ENCODE measurements around the gene TRAPPC5.
A peak's percentile ranks its signal among the peaks of the same experiment; 100 is the strongest.
"Not testable (repeated sequence)": the region's sequence is repeated elsewhere in the genome, so short reads cannot be mapped to it uniquely, and the experiment has no call there.

The TRAPPC5 gene

GRCh38 chr19:7680606-7681339 is at the start of gene TRAPPC5:
Gene TRAPPC5 (plus strand): TSS chr19:7680833. CDS start chr19:7682254, 1,421 bp downstream.
- DNase-seq (ENCODE audit: low read depth in 2 of 2), result peak; percentile 70 to 78

DNA sequence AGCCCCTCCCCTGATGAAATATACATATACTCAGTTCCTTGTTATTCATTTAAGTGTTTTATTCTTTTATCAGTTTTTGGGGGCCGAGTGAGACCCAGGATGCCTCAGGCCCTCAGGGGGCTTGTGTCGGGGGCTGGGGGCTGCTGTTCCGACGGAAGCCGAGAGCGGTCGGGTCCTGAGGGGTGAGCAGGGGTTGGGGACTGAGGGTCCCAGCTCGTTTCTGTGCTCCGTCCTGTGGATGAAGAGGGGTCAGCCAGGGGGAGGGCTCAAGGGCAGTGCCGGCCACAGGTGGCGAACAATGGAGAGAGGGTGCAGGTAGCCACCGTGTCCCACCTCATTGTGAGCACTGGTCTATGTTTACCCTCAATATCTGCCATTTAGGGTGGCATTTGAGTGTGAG is 49.1 kb upstream of the TRAPPC5 start:
- no peak for DNase-seq (ENCODE audit: low read depth in 2 of 2)

- no peak for DNase-seq (ENCODE audit: low read depth in 2 of 2)
These were observed 48.1 kb upstream of the TRAPPC5 start for GRCh38 chr19:7632340-7633203.

DNA sequence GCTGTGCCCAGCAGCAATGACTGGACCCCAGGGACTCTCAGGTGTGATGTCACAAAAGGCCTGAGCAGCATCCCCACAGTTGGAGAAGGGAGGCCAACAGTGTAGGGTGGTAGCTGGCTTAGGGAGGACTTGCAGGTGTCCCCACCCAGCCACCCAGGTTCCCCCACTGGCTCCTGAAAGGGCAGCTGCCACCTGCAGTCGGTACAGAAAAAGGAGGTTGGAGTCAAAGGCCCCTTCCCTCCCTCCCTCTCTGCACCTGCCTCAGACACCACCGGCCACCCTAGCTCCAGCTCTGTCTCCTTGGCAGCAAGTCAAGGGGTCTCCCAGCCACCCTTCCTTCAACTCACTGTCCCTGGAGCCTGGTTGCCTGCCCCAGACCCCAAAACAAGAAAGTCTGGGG is 46.9 kb upstream of the TRAPPC5 start, which contains the start of gene PCP2:
Gene PCP2 (minus strand): TSS at position 22 of the 400 bp plus-strand sequence. CDS start 262 bp downstream, outside the sequence.
- no peak for DNase-seq (ENCODE audit: low read depth in 2 of 2)

- no peak for DNase-seq (ENCODE audit: low read depth in 2 of 2)
These were observed 45.0 kb upstream of the TRAPPC5 start for GRCh38 chr19:7635670-7636069.

DNA sequence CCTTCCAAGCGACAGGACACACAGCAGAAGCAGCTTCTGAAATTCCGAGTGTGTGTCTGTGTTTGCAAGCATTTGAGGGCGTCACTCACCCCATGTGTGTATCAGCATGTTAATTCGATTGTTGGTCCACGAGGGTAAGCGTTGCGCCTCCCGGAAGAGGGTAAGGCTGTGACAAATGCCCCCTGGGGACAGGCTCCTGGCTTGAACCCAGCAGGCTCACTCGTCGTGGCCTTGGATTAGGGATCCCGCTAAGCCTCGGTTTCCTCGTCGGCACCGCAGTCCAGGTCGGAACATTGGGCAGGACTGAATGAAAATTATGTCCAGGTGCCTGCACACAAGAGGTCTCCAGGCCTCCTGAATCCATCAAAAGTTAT is 44.3 kb upstream of the TRAPPC5 start:
- no peak for DNase-seq (ENCODE audit: low read depth in 2 of 2)

DNA sequence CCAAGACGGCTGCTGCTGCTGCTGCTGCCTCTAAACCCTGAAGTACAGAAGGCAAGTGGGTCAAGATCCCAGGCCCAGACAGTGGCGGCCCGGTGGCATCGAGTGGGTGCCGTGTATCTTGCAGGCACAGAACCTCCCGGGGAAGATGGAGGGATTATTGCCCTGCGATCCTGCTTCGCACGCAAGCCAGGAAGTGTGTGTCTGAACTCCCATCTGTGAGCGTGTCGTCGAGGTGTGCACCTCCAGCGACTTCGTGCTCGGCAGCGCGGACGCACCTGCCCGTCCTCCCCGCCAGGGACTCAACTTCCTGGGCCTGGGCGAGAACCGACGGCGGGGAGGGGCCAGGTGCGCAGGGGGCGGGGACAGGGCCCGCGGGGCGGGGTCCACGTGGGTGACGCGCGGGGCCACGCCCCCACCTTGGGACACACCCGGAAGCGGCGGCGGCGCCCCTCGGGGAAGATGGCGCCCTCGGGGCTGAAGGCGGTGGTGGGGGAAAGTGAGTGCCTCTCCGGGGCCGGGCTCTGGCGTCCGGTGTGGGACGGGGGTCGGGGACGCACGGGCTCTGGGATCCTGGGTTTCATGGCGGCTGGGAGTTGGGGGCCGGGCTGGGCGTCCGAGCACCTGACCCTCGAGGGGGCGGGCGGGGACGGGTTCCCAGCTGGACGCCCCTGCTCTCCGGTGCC is 43.8 kb upstream of the TRAPPC5 start, which contains the start of gene STXBP2:
Gene STXBP2 (plus strand): TSS at position 420 of the 683 bp plus-strand sequence. CDS start 40 bp downstream, at position 460.
- DNase-seq (ENCODE audit: low read depth in 2 of 2), result peak; percentile 80 to 85

DNA sequence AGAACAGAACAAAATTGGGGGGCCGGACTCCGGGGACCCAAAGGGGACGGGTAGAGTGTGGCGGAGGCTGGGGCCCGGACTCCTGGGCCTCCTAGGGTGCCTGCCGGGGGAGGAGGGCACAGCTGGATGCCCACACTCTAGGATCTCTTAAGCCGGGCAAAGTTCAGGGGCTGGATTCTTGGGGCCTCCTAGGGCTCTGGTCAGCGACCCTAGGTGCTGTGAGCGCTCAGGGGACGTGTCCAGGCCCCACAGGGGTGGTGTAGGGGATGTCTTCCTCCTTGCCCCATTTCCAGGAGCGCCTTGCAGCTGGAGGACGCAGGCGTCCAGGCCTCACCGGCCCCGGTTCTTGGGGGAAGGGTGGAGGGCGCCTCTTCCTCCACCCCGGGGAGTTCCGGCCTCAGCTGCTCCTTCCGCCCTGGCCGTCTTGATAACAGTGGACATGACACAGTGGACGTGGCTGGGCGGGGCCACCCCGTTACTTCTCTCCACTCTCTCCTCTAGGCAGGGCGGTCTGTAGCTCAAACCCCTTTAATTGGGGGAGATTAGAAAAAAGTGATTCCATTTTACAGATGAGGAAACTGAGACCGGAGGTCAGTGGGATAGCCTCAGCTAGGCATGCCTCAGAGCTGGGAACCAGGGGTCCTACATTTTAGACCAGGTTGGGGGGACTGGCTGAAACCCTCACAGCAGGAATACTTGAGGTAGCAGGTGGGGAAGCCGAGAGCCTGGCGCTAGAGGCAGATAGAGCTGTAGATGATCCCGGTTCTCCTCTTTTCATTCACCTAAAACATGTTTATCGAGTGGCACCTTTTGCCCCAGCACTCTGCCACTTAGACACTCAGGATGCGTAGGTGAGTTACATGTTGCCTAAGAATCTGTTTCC is 43.0 kb upstream of the TRAPPC5 start:
- DNase-seq (ENCODE audit: low read depth in 2 of 2), result peak in 1 of 2 donors; percentile 13

DNA sequence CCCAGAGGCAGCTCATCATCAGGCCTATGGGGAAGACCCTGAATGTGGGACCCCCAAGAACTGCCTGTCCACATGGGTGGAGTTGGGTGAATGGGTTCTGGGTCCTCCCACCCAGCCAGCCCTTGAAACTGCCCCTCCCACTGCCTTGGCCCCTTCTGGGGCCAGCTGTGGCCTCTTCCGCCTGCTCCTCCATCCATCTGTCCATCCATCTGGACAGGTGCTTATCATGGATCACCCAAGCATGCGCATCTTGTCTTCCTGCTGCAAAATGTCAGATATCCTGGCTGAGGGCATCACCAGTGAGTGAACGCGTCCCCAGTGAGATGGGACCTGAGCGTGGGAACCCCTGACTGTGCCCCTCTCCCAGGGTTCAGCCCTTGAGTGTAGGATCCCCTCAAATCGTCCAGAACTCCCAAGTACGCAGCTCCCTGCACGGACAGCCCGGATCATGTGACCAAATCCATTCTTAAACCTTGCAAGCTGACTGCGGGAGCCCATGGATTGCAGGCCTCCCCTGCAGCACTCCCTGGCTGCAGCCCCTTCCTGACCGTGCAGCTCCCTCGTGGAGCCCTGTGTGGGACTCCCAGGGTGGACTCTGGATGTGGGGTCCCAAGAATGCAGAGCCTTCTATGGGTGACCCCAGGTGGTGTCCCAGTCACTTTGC is 41.7 kb upstream of the TRAPPC5 start:
- no peak for DNase-seq (ENCODE audit: low read depth in 2 of 2)

GRCh38 chr19:7639863-7640348 is 40.7 kb upstream of the TRAPPC5 start:
- no peak for DNase-seq (ENCODE audit: low read depth in 2 of 2)

DNA sequence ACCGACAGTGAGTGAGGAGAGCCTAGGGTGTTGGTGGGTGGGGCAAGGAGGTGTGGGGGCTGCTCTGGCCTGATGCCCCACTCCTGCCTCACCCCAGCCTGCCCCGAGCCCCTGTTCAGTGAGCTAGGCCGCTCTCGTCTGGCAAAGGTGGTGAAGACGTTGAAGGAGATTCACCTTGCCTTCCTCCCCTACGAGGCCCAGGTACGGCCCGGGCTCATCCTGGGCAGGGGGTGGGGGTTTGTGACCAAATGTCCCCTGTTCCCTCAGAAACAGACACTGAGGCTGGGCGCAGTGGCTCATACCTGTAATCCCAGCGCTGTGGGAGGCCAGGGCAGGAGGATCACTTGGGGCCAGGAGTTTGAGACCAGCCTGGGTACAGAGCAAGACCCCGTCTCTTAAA is 39.8 kb upstream of the TRAPPC5 start:
- DNase-seq (ENCODE audit: low read depth in 2 of 2), result no peak

GRCh38 chr19:7641290-7642276 is 39.0 kb upstream of the TRAPPC5 start:
- no peak for DNase-seq (ENCODE audit: low read depth in 2 of 2)

GRCh38 chr19:7642295-7643030 is 38.2 kb upstream of the TRAPPC5 start:
- DNase-seq (ENCODE audit: low read depth in 2 of 2), result no peak

DNA sequence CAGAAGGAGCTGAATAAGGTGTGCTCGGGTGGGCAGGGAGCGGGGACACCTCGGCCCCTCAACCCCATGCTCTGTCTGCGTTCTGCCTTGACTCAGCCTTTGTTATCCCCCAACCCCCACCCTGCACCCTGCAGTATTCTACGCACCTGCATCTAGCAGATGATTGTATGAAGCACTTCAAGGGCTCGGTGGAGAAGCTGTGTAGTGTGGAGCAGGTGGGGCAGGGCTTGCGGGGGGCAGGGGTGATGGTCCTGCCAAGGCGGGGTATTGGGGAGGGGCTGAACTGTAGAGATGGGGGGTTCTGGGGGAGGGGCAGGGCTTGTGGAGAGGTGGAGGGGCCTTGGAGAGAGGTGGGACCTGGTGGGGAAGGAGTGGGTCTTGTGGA is 37.6 kb upstream of the TRAPPC5 start:
- DNase-seq (ENCODE audit: low read depth in 2 of 2), result no peak

DNA sequence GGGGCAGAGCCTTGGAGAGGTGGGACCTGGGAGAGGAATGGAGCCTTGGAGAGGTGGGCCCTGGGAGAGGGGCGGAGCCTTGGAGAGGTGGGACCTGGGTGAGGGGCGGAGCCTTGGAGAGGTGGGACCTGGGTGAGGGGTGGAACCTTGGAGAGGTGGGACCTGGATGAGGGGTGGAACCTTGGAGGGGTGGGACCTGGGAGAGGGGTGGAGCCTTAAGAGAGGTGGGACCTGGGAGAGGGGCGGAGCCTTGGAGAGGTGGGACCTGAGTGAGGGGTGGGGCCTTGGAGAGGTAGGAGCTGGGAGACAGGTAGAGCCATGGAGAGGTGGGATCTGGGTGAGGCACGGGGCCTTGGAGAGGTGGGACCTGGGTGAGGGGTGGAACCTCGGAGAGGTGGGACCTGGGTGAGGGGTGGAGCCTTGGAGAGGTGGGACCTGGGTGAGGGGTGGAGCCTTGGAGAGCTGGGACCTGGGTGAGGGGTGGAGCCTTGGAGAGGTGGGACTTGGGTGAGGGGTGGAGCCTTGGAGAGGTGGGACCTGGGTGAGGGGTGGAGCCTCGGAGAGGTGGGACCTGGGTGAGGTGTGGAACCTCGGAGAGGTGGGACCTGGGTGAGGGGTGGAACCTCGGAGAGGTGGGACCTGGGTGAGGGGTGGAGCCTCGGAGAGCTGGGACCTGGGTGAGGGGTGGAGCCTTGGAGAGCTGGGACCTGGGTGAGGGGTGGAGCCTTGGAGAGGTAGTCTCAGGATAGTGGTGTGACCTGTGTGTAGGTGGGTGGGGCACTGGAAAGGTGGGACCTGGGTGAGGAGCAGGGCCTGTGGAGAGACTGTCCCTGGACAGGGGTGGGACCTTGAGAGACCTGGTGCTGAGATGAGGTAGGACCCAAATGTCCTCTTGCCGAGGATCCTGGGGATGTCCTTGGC is 36.7 kb upstream of the TRAPPC5 start:
- DNase-seq (ENCODE audit: low read depth in 2 of 2), result not testable (repeated sequence)

- no peak for DNase-seq (ENCODE audit: low read depth in 2 of 2)
These were observed 36.1 kb upstream of the TRAPPC5 start for GRCh38 chr19:7644550-7644877.

DNA sequence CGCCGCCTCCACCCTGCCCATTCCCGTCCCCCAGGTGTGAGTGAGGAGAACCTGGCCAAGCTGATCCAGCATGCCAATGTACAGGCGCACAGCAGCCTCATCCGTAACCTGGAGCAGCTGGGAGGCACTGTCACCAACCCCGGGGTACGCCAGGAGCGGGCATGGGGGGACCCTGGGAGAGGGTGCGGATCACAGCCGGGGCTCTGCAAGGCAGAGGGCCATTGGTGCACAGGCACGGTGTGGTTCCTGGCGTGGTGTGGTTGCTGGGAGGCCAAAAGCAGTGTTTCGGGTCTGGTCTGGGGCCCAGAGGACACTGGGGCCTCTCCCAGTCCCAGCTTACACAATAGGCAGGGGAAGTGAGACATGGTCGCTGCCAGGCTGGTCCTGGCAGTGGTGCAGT is 35.5 kb upstream of the TRAPPC5 start:
- DNase-seq (ENCODE audit: low read depth in 2 of 2), result no peak

All from stimulated activated CD8-positive, alpha-beta memory T cell treated with anti-CD3 and anti-CD28 coated beads, Interleukin-15, amount 100 ng/mL, for 4 hours (primary cell).